Ramos (cell line): ENCODE data around the gene SIGLEC1.

ENCODE experiments used
- in situ Hi-C: fragments of 300-500 bp; cut with MboI; formaldehyde crosslinking; loops from one replicate; pipeline ENCODE4 v1.14.3; 2022; ENCODE audit warnings: low sequenced_read_pairs; ENCODE audit not compliant: unreplicated experiment

SIGLEC1 gene

GRCh38 chr20:3712279-3712873, at the start of gene SIGLEC1:
TSS of gene SIGLEC1 (minus strand) at chr20:3712600. CDS start at chr20:3707128, 5,472 bp downstream.
- in situ Hi-C loops, result no loop called here

GRCh38 chr20:3760655-3761348, 48.4 kb upstream of the SIGLEC1 start:
- in situ Hi-C loops, result no loop called here

- in situ Hi-C loops, result no loop called here
These were observed 47.5 kb upstream of the SIGLEC1 start for GRCh38 chr20:3759884-3760283.

GRCh38 chr20:3759316-3759823, 47.0 kb upstream of the SIGLEC1 start:
- in situ Hi-C loops, result no loop called here

GRCh38 chr20:3758566-3758965, 46.2 kb upstream of the SIGLEC1 start:
- in situ Hi-C loops, result no loop called here

GRCh38 chr20:3757268-3757667, 44.9 kb upstream of the SIGLEC1 start:
- in situ Hi-C loops, result no loop called here

GRCh38 chr20:3755814-3756480, 43.5 kb upstream of the SIGLEC1 start:
- in situ Hi-C loops, result no loop called here

GRCh38 chr20:3755269-3755668, 42.9 kb upstream of the SIGLEC1 start:
- in situ Hi-C loops, result no loop called here

- in situ Hi-C loops, result no loop called here
These were observed 41.9 kb upstream of the SIGLEC1 start for GRCh38 chr20:3754276-3754630.

- in situ Hi-C loops, result no loop called here
These were observed 41.3 kb upstream of the SIGLEC1 start for GRCh38 chr20:3753501-3754275.

GRCh38 chr20:3753098-3753497, 40.7 kb upstream of the SIGLEC1 start:
- in situ Hi-C loops, result no loop called here

GRCh38 chr20:3752386-3752759, 40.0 kb upstream of the SIGLEC1 start:
- in situ Hi-C loops, result no loop called here

- in situ Hi-C loops, result no loop called here
These were observed 39.4 kb upstream of the SIGLEC1 start for GRCh38 chr20:3751675-3752385.

GRCh38 chr20:3751305-3751674, 38.9 kb upstream of the SIGLEC1 start:
- in situ Hi-C loops, result no loop called here

- in situ Hi-C loops, result no loop called here
These were observed 37.5 kb upstream of the SIGLEC1 start for GRCh38 chr20:3749689-3750531.

GRCh38 chr20:3749087-3749688, 36.8 kb upstream of the SIGLEC1 start:
- in situ Hi-C loops, result no loop called here

GRCh38 chr20:3748073-3748472, 35.7 kb upstream of the SIGLEC1 start:
- in situ Hi-C loops, result no loop called here

GRCh38 chr20:3747471-3747870, 35.1 kb upstream of the SIGLEC1 start:
- in situ Hi-C loops, result no loop called here

GRCh38 chr20:3745686-3746173, 33.3 kb upstream of the SIGLEC1 start:
- in situ Hi-C loops, result no loop called here
